Ishikawa (cell line): ENCODE measurements around the gene DLX4.

ENCODE experiments used
- CEBPB ChIP-seq: IDR thresholded peaks from 2 replicates; pipeline ENCODE4 v1.6.1; 2012
- EGR1 ChIP-seq: IDR thresholded peaks from 2 replicates; pipeline ENCODE4 v1.6.1; 2012
- EP300 ChIP-seq: IDR thresholded peaks from 2 replicates; pipeline ENCODE4 v1.6.1; 2012; ENCODE audit warnings: borderline replicate concordance
- FOXM1 ChIP-seq: IDR thresholded peaks from 2 replicates; pipeline ENCODE4 v1.6.1; 2012; ENCODE audit warnings: low read depth, borderline replicate concordance
- NFIC ChIP-seq: IDR thresholded peaks from 2 replicates; pipeline ENCODE4 v1.6.1; 2012
- RAD21 ChIP-seq: IDR thresholded peaks from 2 replicates; pipeline ENCODE4 v1.6.1; 2012; ENCODE audit warnings: low read depth
- REST ChIP-seq: IDR thresholded peaks from 2 replicates; pipeline ENCODE4 v1.6.1; 2012; ENCODE audit warnings: low read depth, mild to moderate bottlenecking
- TAF1 ChIP-seq: IDR thresholded peaks from 2 replicates; pipeline ENCODE4 v1.6.1; 2012; ENCODE audit warnings: low read depth, mild to moderate bottlenecking
- TEAD4 ChIP-seq: IDR thresholded peaks from 2 replicates; pipeline ENCODE4 v1.6.1; 2012
- YY1 ChIP-seq: IDR thresholded peaks from 2 replicates; pipeline ENCODE4 v1.6.1; 2012; ENCODE audit warnings: low read depth
- TF ChIP-seq, protein P1 (sequence below): IDR thresholded peaks from 2 replicates; pipeline ENCODE4 v1.6.1; 2012

DNA sequence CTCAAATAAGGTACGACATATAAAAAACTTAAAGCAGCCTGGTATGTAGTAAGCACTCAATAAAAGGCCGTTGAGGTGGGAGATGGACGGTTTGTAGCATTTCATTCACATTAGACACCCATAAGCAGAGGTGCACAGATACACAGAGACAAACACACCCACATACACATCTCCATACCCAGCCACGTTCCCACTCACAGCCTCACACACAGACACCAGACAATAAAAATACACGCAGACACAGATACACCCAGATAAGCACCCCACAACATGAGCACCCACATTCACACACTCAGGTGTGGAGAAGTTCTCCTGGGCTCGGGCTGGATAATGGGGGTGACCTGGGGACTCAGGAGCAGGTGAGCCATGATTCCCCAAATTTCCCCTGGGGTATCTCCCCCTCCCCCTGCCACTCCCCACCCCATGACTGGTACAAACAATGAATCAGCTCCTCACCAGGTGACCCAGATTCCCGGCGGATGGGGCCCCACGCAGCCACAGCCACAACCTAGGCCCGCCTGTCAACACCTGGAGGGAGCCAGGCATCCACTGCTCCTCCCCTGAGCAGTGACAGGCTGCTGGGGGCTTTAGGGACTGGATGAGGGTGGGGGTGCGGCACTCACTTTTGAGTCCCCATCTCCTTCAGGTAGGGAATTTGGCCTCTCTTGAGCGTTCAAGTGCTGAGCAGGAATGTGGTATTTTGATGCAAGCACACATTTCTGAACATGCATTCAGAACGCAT lies 23.4 kb downstream of the DLX4 start:
- TF ChIP-seq EP300 (no peak), RAD21 (no peak), TAF1 (no peak), REST (no peak), CEBPB (no peak), FOXM1 (no peak), NFIC (no peak), YY1 (no peak), EGR1 (no peak), TEAD4 (no peak)
- TF ChIP-seq, protein P1, sequence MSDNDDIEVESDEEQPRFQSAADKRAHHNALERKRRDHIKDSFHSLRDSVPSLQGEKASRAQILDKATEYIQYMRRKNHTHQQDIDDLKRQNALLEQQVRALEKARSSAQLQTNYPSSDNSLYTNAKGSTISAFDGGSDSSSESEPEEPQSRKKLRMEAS: no peak
